SK-N-SH treated with all-trans-retinoic acid at 6 μM for 48 hours (cell line): ENCODE measurements around the gene PPM1G.

Experiments used
- ATAC-seq: fragments of 200-7000 bp; cut with Tn5 transposase; 3 replicates; pipeline ENCODE4 v1.9.1; 2020; ENCODE audit warnings: mild to moderate bottlenecking, moderate library complexity
- ARNTL ChIP-seq: fragments of 450-650 bp; formaldehyde crosslinking; IDR thresholded peaks from 2 replicates; pipeline ENCODE4 v1.5.0; 2020; ENCODE audit warnings: low read depth, mild to moderate bottlenecking, moderate library complexity, borderline replicate concordance
- BACH2 ChIP-seq: fragments of 250-450 bp; sonication (Bioruptor Pico); IDR thresholded peaks from 2 replicates; pipeline ENCODE4 v1.9.0; 2021; ENCODE audit warnings: mild to moderate bottlenecking, borderline replicate concordance
- CSDC2 ChIP-seq: fragments of 250-450 bp; sonication (Bioruptor Pico); IDR thresholded peaks from 2 replicates; pipeline ENCODE4 v1.5.0; 2020; ENCODE audit warnings: mild to moderate bottlenecking, moderate library complexity
- ESRRG ChIP-seq: fragments of 250-450 bp; sonication (Bioruptor Pico); IDR thresholded peaks from 2 replicates; pipeline ENCODE4 v1.6.1; 2021; ENCODE audit warnings: mild to moderate bottlenecking
- GLIS3 ChIP-seq: fragments of 250-450 bp; sonication (Bioruptor Pico); IDR thresholded peaks from 2 replicates; pipeline ENCODE4 v1.5.0; 2020; ENCODE audit warnings: mild to moderate bottlenecking, moderate library complexity
- ISL1 ChIP-seq: fragments of 250-450 bp; sonication (Bioruptor Pico); IDR thresholded peaks from 2 replicates; pipeline ENCODE4 v2.1.2; 2022; ENCODE audit warnings: mild to moderate bottlenecking, moderate library complexity
- OSR1 ChIP-seq: fragments of 250-450 bp; sonication (Bioruptor Pico); IDR thresholded peaks from 2 replicates; pipeline ENCODE4 v1.8.0; 2022; ENCODE audit warnings: moderate library complexity, mild to moderate bottlenecking, inconsistent platforms
- PATZ1 ChIP-seq: fragments of 250-450 bp; sonication (Bioruptor Pico); IDR thresholded peaks from 2 replicates; pipeline ENCODE4 v1.8.0; 2020; ENCODE audit warnings: mild to moderate bottlenecking, moderate library complexity, borderline replicate concordance
- POU6F1 ChIP-seq: fragments of 250-450 bp; sonication (Bioruptor Pico); IDR thresholded peaks from 2 replicates; pipeline ENCODE4 v1.8.0; 2021; ENCODE audit warnings: low read depth, mild to moderate bottlenecking, moderate library complexity, borderline replicate concordance
- PPARA ChIP-seq: fragments of 250-450 bp; sonication (Bioruptor Pico); IDR thresholded peaks from 2 replicates; pipeline ENCODE4 v1.5.0; 2020; ENCODE audit warnings: mild to moderate bottlenecking, borderline replicate concordance
- TCF4 ChIP-seq: fragments of 250-450 bp; sonication (Bioruptor Pico); IDR thresholded peaks from 2 replicates; pipeline ENCODE4 v1.8.0; 2021; ENCODE audit warnings: mild to moderate bottlenecking, moderate library complexity, borderline replicate concordance
- TOX ChIP-seq: fragments of 250-450 bp; sonication (Bioruptor Pico); IDR thresholded peaks from 2 replicates; pipeline ENCODE4 v1.8.0; 2021; ENCODE audit warnings: mild to moderate bottlenecking, moderate library complexity, borderline replicate concordance
- ZC3H10 ChIP-seq: fragments of 250-450 bp; sonication (Bioruptor Pico); IDR thresholded peaks from 2 replicates; pipeline ENCODE4 v1.5.1; 2021; ENCODE audit warnings: mild to moderate bottlenecking, moderate library complexity
- ZFP3 ChIP-seq: fragments of 250-450 bp; sonication (Bioruptor Pico); IDR thresholded peaks from 2 replicates; pipeline ENCODE4 v1.5.0; 2020; ENCODE audit warnings: mild to moderate bottlenecking, moderate library complexity
- ZFP30 ChIP-seq: fragments of 450-650 bp; formaldehyde crosslinking; IDR thresholded peaks from 2 replicates; pipeline ENCODE4 v1.5.0; 2022; ENCODE audit warnings: mild to moderate bottlenecking, moderate library complexity
- ZNF70 ChIP-seq: fragments of 450-650 bp; formaldehyde crosslinking; IDR thresholded peaks from 2 replicates; pipeline ENCODE4 v1.5.0; 2020; ENCODE audit warnings: mild to moderate bottlenecking, moderate library complexity
- ZNF8 ChIP-seq: fragments of 450-650 bp; formaldehyde crosslinking; IDR thresholded peaks from 2 replicates; pipeline ENCODE4 v1.5.0; 2020; ENCODE audit warnings: mild to moderate bottlenecking, moderate library complexity
- TF ChIP-seq, protein P1 (sequence below): fragments of 250-450 bp; sonication (Bioruptor Pico); IDR thresholded peaks from 2 replicates; pipeline ENCODE4 v1.5.0; 2020; ENCODE audit warnings: mild to moderate bottlenecking, moderate library complexity
- TF ChIP-seq, protein P2 (sequence below): fragments of 250-450 bp; sonication (Bioruptor Pico); IDR thresholded peaks from 2 replicates; pipeline ENCODE4 v1.5.1; 2020; ENCODE audit warnings: low read depth, mild to moderate bottlenecking, moderate library complexity
- TF ChIP-seq, protein P3 (sequence below): fragments of 250-450 bp; sonication (Bioruptor Pico); IDR thresholded peaks from 2 replicates; pipeline ENCODE4 v1.5.1; 2021; ENCODE audit warnings: mild to moderate bottlenecking, moderate library complexity

PPM1G gene

DNA sequence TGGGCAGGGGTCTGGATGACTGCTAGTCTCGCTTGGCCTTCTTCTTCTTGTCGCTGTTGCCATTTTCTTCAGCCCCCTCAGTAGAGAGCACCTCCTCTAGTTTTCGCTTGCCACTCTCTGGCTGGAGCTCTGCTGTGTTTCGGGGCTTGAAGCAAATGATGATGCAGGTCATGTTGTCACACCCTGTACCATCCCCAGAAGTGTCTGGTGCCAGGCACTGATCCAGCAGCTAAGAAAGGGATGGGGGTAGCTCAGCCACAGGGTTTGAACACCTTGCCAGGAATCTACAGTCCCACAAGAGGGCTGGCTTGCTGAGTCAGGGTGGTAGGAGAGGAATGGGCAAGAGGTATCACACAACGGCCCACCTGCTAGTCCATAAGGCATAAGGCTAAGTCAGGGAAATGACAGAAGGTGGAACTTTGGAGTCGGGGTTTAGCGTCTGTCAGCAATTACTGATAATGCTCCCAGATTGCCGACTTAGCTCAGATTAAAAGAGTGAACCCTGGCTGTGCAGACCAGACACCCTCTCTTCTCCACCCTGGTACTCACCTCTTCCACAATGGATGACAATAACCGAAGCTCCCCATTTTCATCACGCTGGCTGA, 27.7 kb downstream of the PPM1G start (continued):
- TF ChIP-seq, protein P1, sequence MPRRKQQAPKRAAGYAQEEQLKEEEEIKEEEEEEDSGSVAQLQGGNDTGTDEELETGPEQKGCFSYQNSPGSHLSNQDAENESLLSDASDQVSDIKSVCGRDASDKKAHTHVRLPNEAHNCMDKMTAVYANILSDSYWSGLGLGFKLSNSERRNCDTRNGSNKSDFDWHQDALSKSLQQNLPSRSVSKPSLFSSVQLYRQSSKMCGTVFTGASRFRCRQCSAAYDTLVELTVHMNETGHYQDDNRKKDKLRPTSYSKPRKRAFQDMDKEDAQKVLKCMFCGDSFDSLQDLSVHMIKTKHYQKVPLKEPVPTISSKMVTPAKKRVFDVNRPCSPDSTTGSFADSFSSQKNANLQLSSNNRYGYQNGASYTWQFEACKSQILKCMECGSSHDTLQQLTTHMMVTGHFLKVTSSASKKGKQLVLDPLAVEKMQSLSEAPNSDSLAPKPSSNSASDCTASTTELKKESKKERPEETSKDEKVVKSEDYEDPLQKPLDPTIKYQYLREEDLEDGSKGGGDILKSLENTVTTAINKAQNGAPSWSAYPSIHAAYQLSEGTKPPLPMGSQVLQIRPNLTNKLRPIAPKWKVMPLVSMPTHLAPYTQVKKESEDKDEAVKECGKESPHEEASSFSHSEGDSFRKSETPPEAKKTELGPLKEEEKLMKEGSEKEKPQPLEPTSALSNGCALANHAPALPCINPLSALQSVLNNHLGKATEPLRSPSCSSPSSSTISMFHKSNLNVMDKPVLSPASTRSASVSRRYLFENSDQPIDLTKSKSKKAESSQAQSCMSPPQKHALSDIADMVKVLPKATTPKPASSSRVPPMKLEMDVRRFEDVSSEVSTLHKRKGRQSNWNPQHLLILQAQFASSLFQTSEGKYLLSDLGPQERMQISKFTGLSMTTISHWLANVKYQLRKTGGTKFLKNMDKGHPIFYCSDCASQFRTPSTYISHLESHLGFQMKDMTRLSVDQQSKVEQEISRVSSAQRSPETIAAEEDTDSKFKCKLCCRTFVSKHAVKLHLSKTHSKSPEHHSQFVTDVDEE = no peak
- TF ChIP-seq, protein P2, sequence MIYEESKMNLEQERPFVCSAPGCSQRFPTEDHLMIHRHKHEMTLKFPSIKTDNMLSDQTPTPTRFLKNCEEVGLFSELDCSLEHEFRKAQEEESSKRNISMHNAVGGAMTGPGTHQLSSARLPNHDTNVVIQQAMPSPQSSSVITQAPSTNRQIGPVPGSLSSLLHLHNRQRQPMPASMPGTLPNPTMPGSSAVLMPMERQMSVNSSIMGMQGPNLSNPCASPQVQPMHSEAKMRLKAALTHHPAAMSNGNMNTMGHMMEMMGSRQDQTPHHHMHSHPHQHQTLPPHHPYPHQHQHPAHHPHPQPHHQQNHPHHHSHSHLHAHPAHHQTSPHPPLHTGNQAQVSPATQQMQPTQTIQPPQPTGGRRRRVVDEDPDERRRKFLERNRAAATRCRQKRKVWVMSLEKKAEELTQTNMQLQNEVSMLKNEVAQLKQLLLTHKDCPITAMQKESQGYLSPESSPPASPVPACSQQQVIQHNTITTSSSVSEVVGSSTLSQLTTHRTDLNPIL (CRISPR knock-in tag) = no peak
- no peak for TF ChIP-seq ZNF70 (CRISPR knock-in tag)
- no peak for TF ChIP-seq CSDC2 (CRISPR knock-in tag)
- no peak for TF ChIP-seq TOX (CRISPR knock-in tag)
- no peak for TF ChIP-seq ESRRG (CRISPR knock-in tag)
- TF ChIP-seq ZNF8 = no peak
- no peak for TF ChIP-seq ISL1 (CRISPR knock-in tag)
- no peak for TF ChIP-seq ARNTL
- TF ChIP-seq PATZ1 (CRISPR knock-in tag) = no peak
- TF ChIP-seq, all 23 proteins: peak for 0

DNA sequence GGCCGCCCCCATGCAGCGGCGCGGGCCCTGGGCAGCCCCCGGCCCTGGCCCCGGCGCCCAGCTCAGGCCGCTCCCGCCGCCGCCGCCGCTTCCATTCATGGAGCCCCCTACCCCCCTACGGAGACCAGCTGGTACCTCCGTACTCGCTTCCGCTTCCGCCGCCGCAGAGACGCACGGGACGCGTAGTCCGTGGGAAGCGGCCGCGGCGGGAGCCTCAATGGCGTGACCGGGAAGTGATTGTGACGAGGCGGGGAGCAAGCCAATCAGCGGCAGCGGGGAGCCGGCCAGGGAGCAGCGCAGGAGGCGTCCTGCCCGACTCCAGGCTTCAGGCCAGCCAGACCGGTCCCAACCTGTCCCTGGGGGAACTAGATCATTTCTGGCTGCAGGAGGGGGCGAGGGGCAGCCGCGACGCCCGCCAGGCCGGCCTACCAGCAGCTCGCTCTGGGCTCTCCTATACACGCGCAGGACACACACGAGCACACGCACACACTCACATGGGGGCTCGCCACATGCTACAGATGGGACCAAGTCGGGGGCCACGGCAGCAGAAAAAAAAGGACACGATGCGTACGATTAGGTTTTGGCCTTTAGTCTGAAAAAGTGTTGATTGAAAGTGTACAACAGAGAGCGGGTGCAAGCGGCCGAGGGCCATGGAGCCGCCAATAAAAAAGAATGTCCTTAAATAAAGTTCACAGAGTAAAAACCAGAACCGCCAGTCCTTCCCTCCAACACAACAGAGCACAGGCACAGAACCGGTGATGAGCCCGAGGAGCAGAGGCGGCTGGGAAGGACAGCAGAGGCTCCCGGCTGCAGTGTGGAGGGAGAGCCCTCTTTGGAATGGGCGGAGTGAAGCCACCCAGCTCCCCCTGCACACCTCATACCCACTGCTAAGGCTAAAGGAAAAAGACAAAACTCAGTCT, 28.5 kb downstream of the PPM1G start, which contains the start of gene ZNF513:
TSS of gene ZNF513 (minus strand) at position 109 of the 920 bp plus-strand sequence. CDS start 208 bp downstream, outside the sequence.
- TF ChIP-seq, protein P2 (CRISPR knock-in tag) = peak; percentile 43; the same call in 1 of the 2 replicates
- peak; percentile 79; the same call in 1 of the 2 replicates for TF ChIP-seq ZFP3 (CRISPR knock-in tag)
- TF ChIP-seq GLIS3 (CRISPR knock-in tag) = peak; percentile 43; the same call in 1 of the 2 replicates
- 0 out of 2 replicates have a peak, but pooled peaks have one; percentile 37 for TF ChIP-seq ISL1 (CRISPR knock-in tag)
- TF ChIP-seq, protein P1 = peak; percentile 68; the same call in 1 of the 2 replicates
- peak; percentile 78; the same call in 1 of the 2 replicates for TF ChIP-seq PATZ1 (CRISPR knock-in tag)
- TF ChIP-seq CSDC2 (CRISPR knock-in tag) = 0 out of 2 replicates have a peak, but pooled peaks have one; percentile 51
- no peak for TF ChIP-seq PPARA
- TF ChIP-seq ESRRG (CRISPR knock-in tag) = peak; percentile 77; the same call in 1 of the 2 replicates
- TF ChIP-seq, protein P3, sequence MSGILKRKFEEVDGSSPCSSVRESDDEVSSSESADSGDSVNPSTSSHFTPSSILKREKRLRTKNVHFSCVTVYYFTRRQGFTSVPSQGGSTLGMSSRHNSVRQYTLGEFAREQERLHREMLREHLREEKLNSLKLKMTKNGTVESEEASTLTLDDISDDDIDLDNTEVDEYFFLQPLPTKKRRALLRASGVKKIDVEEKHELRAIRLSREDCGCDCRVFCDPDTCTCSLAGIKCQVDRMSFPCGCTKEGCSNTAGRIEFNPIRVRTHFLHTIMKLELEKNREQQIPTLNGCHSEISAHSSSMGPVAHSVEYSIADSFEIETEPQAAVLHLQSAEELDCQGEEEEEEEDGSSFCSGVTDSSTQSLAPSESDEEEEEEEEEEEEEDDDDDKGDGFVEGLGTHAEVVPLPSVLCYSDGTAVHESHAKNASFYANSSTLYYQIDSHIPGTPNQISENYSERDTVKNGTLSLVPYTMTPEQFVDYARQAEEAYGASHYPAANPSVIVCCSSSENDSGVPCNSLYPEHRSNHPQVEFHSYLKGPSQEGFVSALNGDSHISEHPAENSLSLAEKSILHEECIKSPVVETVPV (CRISPR knock-in tag) = peak; percentile 83; the same call in 1 of the 2 replicates
- TF ChIP-seq POU6F1 (CRISPR knock-in tag) = 0 out of 2 replicates have a peak, but pooled peaks have one; percentile 70
- TF ChIP-seq TOX (CRISPR knock-in tag) = no peak
- no peak for TF ChIP-seq OSR1 (CRISPR knock-in tag)
- TF ChIP-seq BACH2 (CRISPR knock-in tag) = no peak
- no peak for TF ChIP-seq ZC3H10 (CRISPR knock-in tag)
- TF ChIP-seq TCF4 (CRISPR knock-in tag) = no peak
- TF ChIP-seq ZFP30 (CRISPR knock-in tag) = 0 out of 2 replicates have a peak, but pooled peaks have one; percentile 34

More for the DNA sequence above, 28.5 kb downstream of the PPM1G start, which contains the start of gene ZNF513:
- ATAC-seq = peak; percentile 85
